Gastroesophageal sphincter (tissue), 4 donors: Measurements from ENCODE around the gene UFSP1. TPM values are rescaled to one million over a fixed set of nuclear protein-coding genes. Genes with fewer than 3 reads are reported as not detected.

Source experiments
- ATAC-seq: fragments of 150-250 bp; one replicate; pipeline ENCODE4 v1.9.1; 2016; ENCODE audit warnings: mild to moderate bottlenecking, moderate library complexity
- H3K27ac ChIP-seq, 4 donors: fragments of 200-600 bp; sonication (generic) in 3 of 4; 1 replicate in 3 of 4; 2 replicates in 1 of 4; pipeline ENCODE4 v1.5.1; 2016 to 2019
- H3K27me3 ChIP-seq: fragments of 200-600 bp; sonication (generic); one replicate; pipeline ENCODE4 v1.5.1; 2019
- H3K36me3 ChIP-seq, 2 donors: fragments of 200-600 bp; sonication (generic); one replicate each; pipeline ENCODE4 v1.5.1; 2019; ENCODE audit warnings: control low read depth in 1 of 2
- H3K4me1 ChIP-seq, 3 donors: fragments of 200-600 bp; sonication (generic); 1 replicate in 2 of 3; 2 replicates in 1 of 3; pipeline ENCODE4 v1.5.1; 2016 to 2019; ENCODE audit warnings: control low read depth in 2 of 3
- H3K4me3 ChIP-seq, 2 donors: fragments of 200-600 bp; sonication (generic); one replicate each; pipeline ENCODE4 v1.5.1; 2019; ENCODE audit warnings: mild to moderate bottlenecking in 1 of 2, moderate library complexity in 1 of 2
- H3K9me3 ChIP-seq, 3 donors: fragments of 200-600 bp; sonication (generic); one replicate each; pipeline ENCODE4 v1.5.1; 2017 to 2019; ENCODE audit warnings: control low read depth in 2 of 3
- EP300 ChIP-seq: sonication (generic); formaldehyde crosslinking; IDR thresholded peaks from one replicate; pipeline ENCODE4 v1.6.1; 2017; ENCODE audit warnings: antibody characterized with exemption, mild to moderate bottlenecking
- POLR2A ChIP-seq, 2 donors: fragments of 450-650 bp; IDR thresholded peaks; one replicate each; pipeline ENCODE4 v1.6.1; 2017; ENCODE audit warnings: antibody characterized with exemption in 2 of 2, mild to moderate bottlenecking in 2 of 2, moderate library complexity in 1 of 2
- POLR2AphosphoS5 ChIP-seq: sonication (generic); formaldehyde crosslinking; IDR thresholded peaks from one replicate; pipeline ENCODE4 v1.6.1; 2017; ENCODE audit warnings: antibody characterized with exemption
- WGBS, 2 donors: methylation state at CpG; one replicate each; pipeline ENCODE4 v1.1.5; 2018; ENCODE audit warnings: low coverage in 1 of 2; 5-methylcytosine and 5-hydroxymethylcytosine counted together
- total RNA-seq, 4 donors: library from RNA; depleted of rRNA; stranded (reverse); fragments of >200 nt; gene quantifications; one replicate each; pipeline ENCODE4 v1.1.0, GENCODE V29; 2016
- TF ChIP-seq, protein P1 (sequence below), 4 experiments: fragments of 200-600 bp in 2 of 4; fragments of 450-650 bp in 2 of 4; sonication (generic) in 1 of 4; IDR thresholded peaks; one replicate each; pipeline ENCODE4 v1.5.1; 2017 to 2019; ENCODE audit warnings: antibody characterized with exemption in 4 of 4, mild to moderate bottlenecking in 2 of 4, moderate library complexity in 2 of 4

The UFSP1 gene
- total RNA-seq, 4 donors from 2014 or later, result 5.4 to 9.2 (median 7.7) TPM

- WGBS, 2 donors, result 69 to 75% methylated on average over 4 to 7 of the region's 8 CpGs
- Histone ChIP-seq H3K9me3 (no peaks in the 10 kb centered on the region), H3K4me1 (peaks cover 0 to 68% (median 41%) of the 10 kb centered on the region in 3 donors), H3K27ac (no peak overlapping the region), H3K36me3 (peaks cover 0 to 20% of the 10 kb centered on the region in 2 donors), H3K27me3 (peaks cover 28% of the 10 kb centered on the region), H3K4me3 (no peak overlapping the region)
- no peak for ATAC-seq
- TF ChIP-seq POLR2A (IDR thresholded peaks at IDR 0.05), result no peak
- TF ChIP-seq, protein P1, sequence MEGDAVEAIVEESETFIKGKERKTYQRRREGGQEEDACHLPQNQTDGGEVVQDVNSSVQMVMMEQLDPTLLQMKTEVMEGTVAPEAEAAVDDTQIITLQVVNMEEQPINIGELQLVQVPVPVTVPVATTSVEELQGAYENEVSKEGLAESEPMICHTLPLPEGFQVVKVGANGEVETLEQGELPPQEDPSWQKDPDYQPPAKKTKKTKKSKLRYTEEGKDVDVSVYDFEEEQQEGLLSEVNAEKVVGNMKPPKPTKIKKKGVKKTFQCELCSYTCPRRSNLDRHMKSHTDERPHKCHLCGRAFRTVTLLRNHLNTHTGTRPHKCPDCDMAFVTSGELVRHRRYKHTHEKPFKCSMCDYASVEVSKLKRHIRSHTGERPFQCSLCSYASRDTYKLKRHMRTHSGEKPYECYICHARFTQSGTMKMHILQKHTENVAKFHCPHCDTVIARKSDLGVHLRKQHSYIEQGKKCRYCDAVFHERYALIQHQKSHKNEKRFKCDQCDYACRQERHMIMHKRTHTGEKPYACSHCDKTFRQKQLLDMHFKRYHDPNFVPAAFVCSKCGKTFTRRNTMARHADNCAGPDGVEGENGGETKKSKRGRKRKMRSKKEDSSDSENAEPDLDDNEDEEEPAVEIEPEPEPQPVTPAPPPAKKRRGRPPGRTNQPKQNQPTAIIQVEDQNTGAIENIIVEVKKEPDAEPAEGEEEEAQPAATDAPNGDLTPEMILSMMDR (IDR thresholded peaks at IDR 0.05), result no peak
- TF ChIP-seq EP300, result no peak
- TF ChIP-seq POLR2AphosphoS5, result no peak
Observed at GRCh38 chr7:100891568-100892247, 2.2 kb upstream of the UFSP1 start.

DNA sequence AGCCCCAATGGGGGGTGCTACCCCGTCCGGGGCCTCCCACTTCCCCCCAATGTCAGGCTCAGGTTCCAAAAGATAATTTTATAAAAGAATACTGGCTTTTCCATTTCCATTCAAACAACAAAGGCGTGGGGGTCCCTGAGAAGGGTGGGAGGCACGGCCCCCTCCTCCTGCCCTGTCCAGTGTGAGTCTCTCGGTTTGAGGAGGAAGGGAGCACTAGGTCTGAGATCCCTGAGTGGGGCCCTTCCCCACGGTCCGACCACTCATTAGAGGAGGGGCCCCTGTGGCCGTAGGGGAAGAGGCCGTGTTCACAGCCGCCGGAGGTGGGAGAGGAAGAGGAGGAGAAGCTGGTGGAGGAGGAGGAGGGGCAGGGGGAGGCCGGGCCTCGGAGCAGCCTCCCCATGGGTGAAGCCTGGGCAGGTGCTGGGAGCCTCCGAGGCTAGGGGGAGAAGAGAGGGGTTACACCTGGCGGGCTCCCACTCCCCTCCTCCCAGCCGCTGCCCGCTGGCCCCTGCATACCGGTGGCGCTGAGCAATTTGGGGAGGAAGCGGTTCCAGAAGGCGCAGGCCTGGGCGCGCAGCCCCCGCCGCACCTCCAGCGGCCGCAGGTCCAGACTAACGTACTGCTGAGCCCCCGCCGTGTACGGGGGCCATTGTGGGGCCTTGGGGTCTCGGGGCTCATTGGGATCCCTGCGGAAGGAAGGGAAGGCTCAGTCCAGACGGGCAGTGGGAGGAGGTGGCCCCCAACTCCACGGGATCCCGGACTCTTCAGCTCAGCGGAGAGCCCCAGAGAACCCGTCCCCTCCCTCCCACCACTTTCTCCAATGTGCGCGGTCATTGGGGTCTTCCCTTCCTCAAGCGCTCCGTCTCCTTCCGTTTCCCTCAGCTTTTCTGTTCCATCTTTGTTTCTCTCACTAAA, 1.4 kb upstream of the UFSP1 start:
- TF ChIP-seq POLR2A (IDR thresholded peaks at IDR 0.05) (no peak), POLR2AphosphoS5 (no peak)
- TF ChIP-seq, protein P1 (IDR thresholded peaks at IDR 0.05), result no peak
- peak overlapping the region; percentile 46 to 75 for H3K4me3 ChIP-seq
- H3K27ac ChIP-seq, result peak overlapping the region; percentile 76 to 92 (median 86)
- WGBS, 2 donors, result 23 to 32% methylated on average over 11 to 13 of the region's 43 CpGs
- peaks cover 0 to 66% (median 37%) of the 10 kb centered on the region in 3 donors for H3K4me1 ChIP-seq
- H3K9me3 ChIP-seq, result no peaks in the 10 kb centered on the region
- peaks cover 20% of the 10 kb centered on the region for H3K27me3 ChIP-seq
- no peak for ATAC-seq
- H3K36me3 ChIP-seq, result peaks cover 0 to 28% of the 10 kb centered on the region in 2 donors

GRCh38 chr7:100888291-100888987, 1.1 kb downstream of the UFSP1 start:
- no peaks in the 10 kb centered on the region for H3K9me3 ChIP-seq
- peaks cover 0 to 50% (median 21%) of the 10 kb centered on the region in 3 donors for H3K4me1 ChIP-seq
- no peak for TF ChIP-seq POLR2A (IDR thresholded peaks at IDR 0.05)
- no peak for TF ChIP-seq EP300
- TF ChIP-seq, protein P1 (IDR thresholded peaks at IDR 0.05), result no peak
- no peak for TF ChIP-seq POLR2AphosphoS5
- H3K4me3 ChIP-seq, result peak overlapping the region; percentile 46 to 75
- peak overlapping the region in 3 of 4 donors; percentile 84 to 92 (median 89) for H3K27ac ChIP-seq
- H3K36me3 ChIP-seq, result peaks cover 0 to 53% of the 10 kb centered on the region in 2 donors
- no peaks in the 10 kb centered on the region for H3K27me3 ChIP-seq
- 49 to 80% methylated on average over 1 to 11 of the region's 18 CpGs for WGBS, 2 donors
- ATAC-seq, result no peak

DNA sequence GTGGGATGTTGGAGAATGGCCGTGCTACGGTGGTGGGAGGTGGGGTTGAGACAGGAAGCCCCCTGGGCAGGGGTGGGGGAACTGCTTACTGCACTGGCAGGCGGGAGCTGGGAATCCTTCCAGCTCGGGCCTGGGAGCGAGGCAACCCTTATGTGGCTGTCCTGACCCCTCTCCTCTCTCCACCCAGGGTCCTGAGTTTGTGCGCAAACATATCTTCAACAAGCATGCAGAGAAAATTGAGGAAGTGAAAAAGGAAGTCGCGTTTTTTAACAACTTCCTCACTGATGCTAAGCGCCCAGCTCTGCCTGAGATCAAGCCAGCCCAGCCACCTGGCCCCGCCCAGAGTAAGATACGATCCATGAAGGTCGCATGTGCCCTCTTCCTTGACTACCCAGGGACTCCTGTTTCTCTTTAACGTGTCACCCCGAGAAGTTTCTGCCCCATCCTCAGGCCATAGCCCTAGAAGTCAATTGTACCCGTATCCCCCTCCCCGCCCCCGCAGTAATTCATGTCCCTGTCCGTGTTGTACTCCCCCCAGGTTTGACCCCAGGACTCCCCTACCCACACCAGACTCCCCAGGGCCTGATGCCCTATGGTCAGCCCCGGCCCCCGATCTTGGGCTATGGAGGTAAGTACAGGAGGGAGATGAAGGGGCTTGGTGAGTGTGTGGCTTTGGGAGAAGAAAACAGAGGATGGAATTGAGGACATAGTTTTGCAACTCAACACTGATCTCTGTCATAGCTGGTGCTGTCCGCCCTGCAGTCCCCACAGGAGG, 1.8 kb downstream of the UFSP1 start:
- no peak overlapping the region for H3K4me3 ChIP-seq
- no peak for ATAC-seq
- WGBS, 2 donors, result 42 to 51% methylated on average over 11 to 12 of the region's 21 CpGs
- H3K36me3 ChIP-seq, result peaks cover 0 to 60% of the 10 kb centered on the region in 2 donors
- H3K9me3 ChIP-seq, result no peaks in the 10 kb centered on the region
- no peak for TF ChIP-seq POLR2AphosphoS5
- no peak for TF ChIP-seq EP300
- TF ChIP-seq, protein P1 (IDR thresholded peaks at IDR 0.05), result no peak
- TF ChIP-seq POLR2A (IDR thresholded peaks at IDR 0.05), result no peak
- H3K4me1 ChIP-seq, result peaks cover 0 to 50% (median 21%) of the 10 kb centered on the region in 3 donors
- H3K27ac ChIP-seq, result peak overlapping the region in 3 of 4 donors; percentile 7 to 92 (median 49)
- H3K27me3 ChIP-seq, result no peaks in the 10 kb centered on the region
